Endothelial cell of umbilical vein (primary cell): Measurements from ENCODE around the gene TXLNA. TPM values are rescaled to one million over a fixed set of nuclear protein-coding genes. Genes with fewer than 3 reads are reported as not detected.

ENCODE experiments used
- BruUV-seq: library from RNA; stranded (reverse); fragments of 400-500 nt; replicated peaks from 2 replicates; lab custom pipeline; 2021; lab: Mats Ljungman, UMichigan
- CTCF ChIA-PET: fragments of 300-600, 350-600 bp; sonication (Branson Sonifier 250); formaldehyde crosslinking; loops from one replicate; lab custom pipeline; 2021; ENCODE audit warnings: antibody characterized with exemption, inconsistent platforms; lab: Charles Lee
- POLR2A ChIA-PET: fragments of 300-600, 350-600 bp; sonication (Branson Sonifier 250); formaldehyde crosslinking; loops from one replicate; lab custom pipeline; 2021; ENCODE audit warnings: antibody characterized with exemption, inconsistent platforms; lab: Charles Lee
- DNase-seq: peaks from one replicate; pipeline ENCODE4 v3.0.0-alpha.2; 2011; ENCODE audit warnings: low read depth, low spot score
- FAIRE-seq: peaks from 2 replicates; lab custom pipeline; 2011; peaks lifted over from hg19 to GRCh38; lab: Jason Lieb, UNC
- H2AFZ ChIP-seq: 2 replicates; pipeline ENCODE4 v1.6.0; 2012; ENCODE audit warnings: low read depth, low read length, control low read depth, inconsistent platforms
- H3K27ac ChIP-seq: 2 replicates; pipeline ENCODE4 v1.5.1; 2011; ENCODE audit warnings: low read depth, mild to moderate bottlenecking, control low read depth, low read length, moderate library complexity; ENCODE audit not compliant: insufficient read depth
- H3K27me3 ChIP-seq, 2 experiments: 2 replicates each; pipeline versions ENCODE4 v1.6.0 to v1.6.1; 2011; ENCODE audit warnings: low read length in 2 of 2, mixed read lengths in 1 of 2; ENCODE audit not compliant: control insufficient read depth in 2 of 2, insufficient read depth in 2 of 2
- H3K36me3 ChIP-seq, 2 experiments: 2 replicates in 1 of 2; 3 replicates in 1 of 2; pipeline ENCODE4 v1.5.1; 2011; ENCODE audit warnings: low read length in 2 of 2, mild to moderate bottlenecking in 1 of 2, moderate library complexity in 1 of 2; ENCODE audit not compliant: control insufficient read depth in 2 of 2, insufficient read depth in 2 of 2; ENCODE audit errors: extremely low read depth in 1 of 2
- H3K4me1 ChIP-seq: 3 replicates; pipeline ENCODE4 v1.5.1; 2011; ENCODE audit warnings: mild to moderate bottlenecking, low read length; ENCODE audit not compliant: control insufficient read depth, insufficient read depth; ENCODE audit errors: extremely low read depth
- H3K4me2 ChIP-seq: 2 replicates; pipeline ENCODE4 v1.6.1; 2011; ENCODE audit warnings: low read length, control low read depth, mixed read lengths; ENCODE audit not compliant: insufficient read depth
- H3K4me3 ChIP-seq, 3 experiments: fragments of 200-600 bp in 1 of 3; sonication (generic), shearing (Covaris generic) in 1 of 3; replicated peaks in 1 of 3; 2 replicates each; pipeline ENCODE4 v1.5.1; 2011 to 2016; ENCODE audit warnings: control low read depth in 3 of 3, low read length in 3 of 3, mild to moderate bottlenecking in 2 of 3, inconsistent platforms in 1 of 3, low read depth in 1 of 3, moderate library complexity in 1 of 3; ENCODE audit not compliant: insufficient read depth in 1 of 3
- H3K79me2 ChIP-seq: 2 replicates; pipeline ENCODE4 v1.6.0; 2012; ENCODE audit warnings: low read length, inconsistent platforms; ENCODE audit not compliant: control insufficient read depth, insufficient read depth
- H3K9ac ChIP-seq: replicated peaks from 2 replicates; pipeline ENCODE3; 2011; ENCODE audit warnings: low read length, control low read depth; ENCODE audit not compliant: insufficient read depth; ENCODE audit errors: extremely low read depth
- H3K9me1 ChIP-seq: replicated peaks from 3 replicates; pipeline ENCODE4 v1.6.0; 2011; ENCODE audit warnings: mild to moderate bottlenecking, low read length; ENCODE audit not compliant: control insufficient read depth, insufficient read depth; ENCODE audit errors: extremely low read depth
- H3K9me3 ChIP-seq: replicated peaks from 2 replicates; pipeline ENCODE4 v1.5.1; 2012; ENCODE audit warnings: low read length, inconsistent platforms; ENCODE audit not compliant: control insufficient read depth, insufficient read depth
- H4K20me1 ChIP-seq: replicated peaks from 2 replicates; pipeline ENCODE3; 2011; ENCODE audit warnings: mild to moderate bottlenecking, low read length; ENCODE audit not compliant: control insufficient read depth, insufficient read depth; ENCODE audit errors: extremely low read depth
- EZH2 ChIP-seq: IDR thresholded peaks from 2 replicates; pipeline ENCODE4 v1.6.1; 2012; ENCODE audit warnings: borderline replicate concordance, low read depth, mild to moderate bottlenecking, moderate library complexity, low read length, inconsistent platforms; ENCODE audit not compliant: severe bottlenecking
- FOS ChIP-seq: IDR thresholded peaks from 2 replicates; pipeline ENCODE4 v1.6.1; 2011; ENCODE audit warnings: mild to moderate bottlenecking, low read length, moderate library complexity, borderline replicate concordance; ENCODE audit not compliant: insufficient read depth
- GATA2 ChIP-seq: IDR thresholded peaks from 2 replicates; pipeline ENCODE4 v1.7.0; 2011; ENCODE audit warnings: low read depth, mild to moderate bottlenecking, moderate library complexity, mixed read lengths, low read length; ENCODE audit not compliant: insufficient read length, insufficient read depth
- JUN ChIP-seq: IDR thresholded peaks from 2 replicates; pipeline ENCODE4 v1.6.1; 2011; ENCODE audit warnings: borderline replicate concordance, low read depth; ENCODE audit not compliant: insufficient read length, insufficient read depth
- MYC ChIP-seq: IDR thresholded peaks from one replicate; pipeline ENCODE4 v1.6.1; 2011; ENCODE audit warnings: mild to moderate bottlenecking, low read depth, low read length
- POLR2A ChIP-seq: IDR thresholded peaks from 2 replicates; pipeline ENCODE4 v1.6.1; 2012; ENCODE audit warnings: low read depth, mild to moderate bottlenecking, control low read depth, low read length
- POLR2AphosphoS5 ChIP-seq: IDR thresholded peaks from 2 replicates; pipeline ENCODE4 v1.6.1; 2012; ENCODE audit warnings: low read depth, mild to moderate bottlenecking, control low read depth, low read length, moderate library complexity; ENCODE audit not compliant: insufficient read depth
- dilution Hi-C: fragments of 300-500 bp; cut with MboI; formaldehyde crosslinking; loops from one replicate; pipeline ENCODE4 v1.15.0; 2019; ENCODE audit warnings: low sequenced_read_pairs; ENCODE audit not compliant: extremely low pct_ligation_motif_present
- intact Hi-C: fragments of 100-400 bp; cut with micrococcal nuclease; formaldehyde crosslinking; loops from one replicate; pipeline ENCODE4 v1.10.0; 2022
- polyA plus RNA-seq, 4 experiments: library from polyadenylated mRNA; depleted of rRNA in 3 of 4; stranded (reverse) in 3 of 4; unstranded in 1 of 4; fragments of >200 nt; gene quantifications; 2 replicates each; pipeline versions ENCODE4 v1.2.1 to v1.2.3, GENCODE V29; 2011 to 2012; ENCODE audit warnings: missing spikeins in 1 of 4
- total RNA-seq: library from RNA; stranded (reverse); gene quantifications from 2 replicates; pipeline ENCODE4 v1.2.3, GENCODE V29; 2021
- TF ChIP-seq, protein P1 (sequence below), 2 donors: IDR thresholded peaks; 1 replicate in 1 of 2; 2 replicates in 1 of 2; pipeline ENCODE4 v1.5.1; 2011; ENCODE audit warnings: low read length in 2 of 2, mild to moderate bottlenecking in 2 of 2, moderate library complexity in 2 of 2, control low read depth in 1 of 2, inconsistent platforms in 1 of 2, low read depth in 1 of 2; ENCODE audit not compliant: insufficient read depth in 1 of 2; ENCODE audit errors: extremely low read depth in 1 of 2
- TF ChIP-seq, protein P2 (sequence below): IDR thresholded peaks from 2 replicates; pipeline ENCODE4 v1.6.1; 2011; ENCODE audit not compliant: insufficient read depth, insufficient read length

The TXLNA gene
- total and polyA plus RNA-seq, 2 donors (not counting 3 experiments of a cell fraction or from before 2014, with no cell fraction given): 41.8 to 69.4 TPM

DNA sequence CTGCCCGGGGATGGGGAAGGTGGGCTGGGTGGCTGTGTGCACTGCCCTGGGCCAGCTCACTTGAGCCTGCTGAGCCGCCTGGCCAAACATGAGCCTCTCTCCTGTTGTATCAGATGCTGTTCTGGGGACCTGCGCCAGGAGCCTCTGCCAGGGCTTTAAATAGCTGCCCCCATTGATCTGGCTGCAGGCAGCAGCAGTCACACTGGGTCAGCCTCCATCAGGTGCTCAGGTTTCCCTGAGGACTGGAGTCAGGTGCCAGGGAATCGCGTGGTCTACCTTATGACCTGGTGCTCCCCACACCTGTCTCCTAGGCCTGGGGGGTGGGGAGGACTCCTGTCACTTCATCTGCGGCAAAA is 20.2 kb downstream of the TXLNA start:
- CTCF ChIA-PET: interaction anchor here (0.8 to 3.0 kb wide), 5 partner anchors 16 to 214 kb away, joined by 3 to 13 read pairs (median 3); partner anchors contain the start of gene MARCKSL1
- DNase-seq (no peak), FAIRE-seq (no peak)
- Histone ChIP-seq H3K9me1 (no peaks in the 10 kb centered on the region), H3K4me2 (no peak overlapping the region), H2AFZ (no peak overlapping the region), H3K9ac (no peak overlapping the region), H3K4me3 (no peak overlapping the region), H3K79me2 (no peaks in the 10 kb centered on the region), H3K4me1 (peaks cover 14% of the 10 kb centered on the region), H3K36me3 (peaks cover 10 to 22% of the 10 kb centered on the region in 2 experiments), H3K27ac (no peak overlapping the region), H3K9me3 (no peaks in the 10 kb centered on the region), H3K27me3 (no peaks in the 10 kb centered on the region), H4K20me1 (no peaks in the 10 kb centered on the region)
- TF ChIP-seq EZH2 (no peak), GATA2 (no peak), MYC (no peak), POLR2A (no peak), FOS (no peak), JUN (no peak), POLR2AphosphoS5 (no peak)
- TF ChIP-seq, protein P1, sequence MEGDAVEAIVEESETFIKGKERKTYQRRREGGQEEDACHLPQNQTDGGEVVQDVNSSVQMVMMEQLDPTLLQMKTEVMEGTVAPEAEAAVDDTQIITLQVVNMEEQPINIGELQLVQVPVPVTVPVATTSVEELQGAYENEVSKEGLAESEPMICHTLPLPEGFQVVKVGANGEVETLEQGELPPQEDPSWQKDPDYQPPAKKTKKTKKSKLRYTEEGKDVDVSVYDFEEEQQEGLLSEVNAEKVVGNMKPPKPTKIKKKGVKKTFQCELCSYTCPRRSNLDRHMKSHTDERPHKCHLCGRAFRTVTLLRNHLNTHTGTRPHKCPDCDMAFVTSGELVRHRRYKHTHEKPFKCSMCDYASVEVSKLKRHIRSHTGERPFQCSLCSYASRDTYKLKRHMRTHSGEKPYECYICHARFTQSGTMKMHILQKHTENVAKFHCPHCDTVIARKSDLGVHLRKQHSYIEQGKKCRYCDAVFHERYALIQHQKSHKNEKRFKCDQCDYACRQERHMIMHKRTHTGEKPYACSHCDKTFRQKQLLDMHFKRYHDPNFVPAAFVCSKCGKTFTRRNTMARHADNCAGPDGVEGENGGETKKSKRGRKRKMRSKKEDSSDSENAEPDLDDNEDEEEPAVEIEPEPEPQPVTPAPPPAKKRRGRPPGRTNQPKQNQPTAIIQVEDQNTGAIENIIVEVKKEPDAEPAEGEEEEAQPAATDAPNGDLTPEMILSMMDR (IDR thresholded peaks at IDR 0.05; ENCODE audit: extremely low read depth in 1 of 2, insufficient read depth in 1 of 2, low read depth in 1 of 2, low read length in 2 of 2): no peak
- TF ChIP-seq, protein P2, sequence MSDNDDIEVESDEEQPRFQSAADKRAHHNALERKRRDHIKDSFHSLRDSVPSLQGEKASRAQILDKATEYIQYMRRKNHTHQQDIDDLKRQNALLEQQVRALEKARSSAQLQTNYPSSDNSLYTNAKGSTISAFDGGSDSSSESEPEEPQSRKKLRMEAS: no peak
- BruUV-seq: no TSS peak
- dilution Hi-C loops: no loop called here
- POLR2A ChIA-PET: no interaction called here
- intact Hi-C loops: loop anchor here (2.0 kb wide), 1 partner anchor 19 kb away; no protein-coding TSS in a partner anchor
